HEK293 (cell line): Measurements from ENCODE around the gene ZBTB17.

Experiments used
- CTCF ChIA-PET: fragments of 350-600 bp; formaldehyde crosslinking; extraction: SDS; loops from one replicate; lab custom pipeline; 2021; ENCODE audit warnings: antibody characterized with exemption; lab: Yijun Ruan, JAX
- POLR2A ChIA-PET: fragments of 300-600 bp; formaldehyde crosslinking; extraction: SDS; loops from one replicate; lab custom pipeline; 2020; ENCODE audit warnings: antibody characterized with exemption, inconsistent platforms; lab: Yijun Ruan, JAX
- H3K27ac ChIP-seq: fragments of 200-500 bp; sonication (Bioruptor generic); 2 replicates; pipeline ENCODE4 v1.5.1; 2014; ENCODE audit warnings: low read depth, low read length, control low read depth, inconsistent platforms; ENCODE audit errors: extremely low read depth
- H3K36me3 ChIP-seq, 2 experiments: fragments of 200-500 bp in 1 of 2; sonication (Bioruptor generic) in 1 of 2; 1 replicate in 1 of 2; 2 replicates in 1 of 2; pipeline ENCODE4 v1.5.1; 2014 to 2017; ENCODE audit warnings: inconsistent platforms in 2 of 2, low read length in 2 of 2; ENCODE audit not compliant: control insufficient read depth in 2 of 2, insufficient read depth in 1 of 2
- H3K4me1 ChIP-seq: fragments of 200-500 bp; sonication (Bioruptor generic); 2 replicates; pipeline ENCODE4 v1.5.1; 2014; ENCODE audit warnings: mild to moderate bottlenecking, low read length, inconsistent platforms; ENCODE audit not compliant: control insufficient read depth, insufficient read depth
- H3K4me3 ChIP-seq: 2 replicates; pipeline ENCODE4 v1.5.1; 2011; ENCODE audit warnings: low read depth, mild to moderate bottlenecking, control low read depth, low read length, moderate library complexity
- H3K9me3 ChIP-seq: fragments of 200-500 bp; sonication (Bioruptor generic); 2 replicates; pipeline ENCODE4 v1.5.1; 2014; ENCODE audit warnings: low read depth, low read length, inconsistent platforms; ENCODE audit not compliant: control insufficient read depth, insufficient read depth
- HOXC10 ChIP-seq: sonication (generic); formaldehyde crosslinking; IDR thresholded peaks from 2 replicates; pipeline ENCODE4 v1.8.1; 2023; ENCODE audit warnings: mild to moderate bottlenecking, missing genetic modification reagents
- OSR2 ChIP-seq: fragments of 450-650 bp; formaldehyde crosslinking; IDR thresholded peaks from 2 replicates; pipeline ENCODE4 v1.5.1; 2016; ENCODE audit warnings: missing biosample characterization, missing genetic modification characterization
- REPIN1 ChIP-seq: fragments of 450-650 bp; formaldehyde crosslinking; IDR thresholded peaks from 2 replicates; pipeline ENCODE4 v1.5.1; 2017; ENCODE audit warnings: missing biosample characterization, missing genetic modification characterization, low read depth
- SP2 ChIP-seq: fragments of 450-650 bp; formaldehyde crosslinking; IDR thresholded peaks from 2 replicates; pipeline ENCODE4 v1.5.1; 2016; ENCODE audit warnings: missing biosample characterization, missing genetic modification characterization
- WT1 ChIP-seq: fragments of 450-650 bp; formaldehyde crosslinking; IDR thresholded peaks from 2 replicates; pipeline ENCODE4 v1.5.1; 2016; ENCODE audit warnings: missing biosample characterization, missing genetic modification characterization
- ZBTB21 ChIP-seq: fragments of 450-650 bp; formaldehyde crosslinking; IDR thresholded peaks from 2 replicates; pipeline ENCODE4 v1.5.1; 2017; ENCODE audit warnings: missing biosample characterization, missing genetic modification characterization
- ZEB2 ChIP-seq: fragments of 450-650 bp; formaldehyde crosslinking; IDR thresholded peaks from 2 replicates; pipeline ENCODE4 v1.5.1; 2016; ENCODE audit warnings: missing biosample characterization, missing genetic modification characterization
- ZNF112 ChIP-seq: fragments of 450-650 bp; formaldehyde crosslinking; IDR thresholded peaks from 2 replicates; pipeline ENCODE4 v1.5.0; 2017; ENCODE audit warnings: missing biosample characterization, missing genetic modification characterization
- ZNF133 ChIP-seq: fragments of 450-650 bp; formaldehyde crosslinking; IDR thresholded peaks from 2 replicates; pipeline ENCODE4 v1.5.1; 2016; ENCODE audit warnings: missing biosample characterization, missing genetic modification characterization
- ZNF157 ChIP-seq: fragments of 450-650 bp; formaldehyde crosslinking; IDR thresholded peaks from 2 replicates; pipeline ENCODE4 v1.5.1; 2016; ENCODE audit warnings: missing biosample characterization, missing genetic modification characterization
- ZNF24 ChIP-seq: fragments of 450-650 bp; formaldehyde crosslinking; IDR thresholded peaks from 2 replicates; pipeline ENCODE4 v1.5.1; 2016; ENCODE audit warnings: missing biosample characterization, missing genetic modification characterization
- ZNF266 ChIP-seq: fragments of 450-650 bp; formaldehyde crosslinking; IDR thresholded peaks from 2 replicates; pipeline ENCODE4 v1.5.1; 2016; ENCODE audit warnings: missing biosample characterization, missing genetic modification characterization, low read depth
- ZNF292 ChIP-seq: fragments of 450-650 bp; formaldehyde crosslinking; IDR thresholded peaks from 2 replicates; pipeline ENCODE4 v1.5.1; 2016; ENCODE audit warnings: low read depth, missing biosample characterization, missing genetic modification characterization, borderline replicate concordance
- ZNF366 ChIP-seq: fragments of 450-650 bp; formaldehyde crosslinking; conservative IDR thresholded peaks from 2 replicates; pipeline ENCODE4 v1.5.1; 2016; ENCODE audit warnings: missing biosample characterization, missing genetic modification characterization
- ZNF37A ChIP-seq: fragments of 450-650 bp; IDR thresholded peaks from 2 replicates; pipeline ENCODE4 v1.5.1; 2018; ENCODE audit warnings: missing biosample characterization, missing genetic modification characterization
- ZNF394 ChIP-seq: fragments of 450-650 bp; formaldehyde crosslinking; IDR thresholded peaks from 2 replicates; pipeline ENCODE4 v1.5.1; 2016; ENCODE audit warnings: missing biosample characterization, missing genetic modification characterization, mild to moderate bottlenecking, moderate library complexity, borderline replicate concordance
- ZNF416 ChIP-seq: fragments of 450-650 bp; formaldehyde crosslinking; IDR thresholded peaks from 2 replicates; pipeline ENCODE4 v1.5.1; 2016; ENCODE audit warnings: missing biosample characterization, missing genetic modification characterization
- ZNF423 ChIP-seq: fragments of 450-650 bp; formaldehyde crosslinking; IDR thresholded peaks from 2 replicates; pipeline ENCODE4 v1.5.1; 2016; ENCODE audit warnings: missing biosample characterization, missing genetic modification characterization
- ZNF426 ChIP-seq: fragments of 450-650 bp; formaldehyde crosslinking; IDR thresholded peaks from 2 replicates; pipeline ENCODE4 v1.5.1; 2017; ENCODE audit warnings: missing biosample characterization, missing genetic modification characterization, mild to moderate bottlenecking, inconsistent platforms, moderate library complexity
- ZNF48 ChIP-seq: fragments of 450-650 bp; formaldehyde crosslinking; IDR thresholded peaks from 2 replicates; pipeline ENCODE4 v1.5.1; 2016; ENCODE audit warnings: missing biosample characterization, missing genetic modification characterization
- ZNF529 ChIP-seq: fragments of 450-650 bp; formaldehyde crosslinking; IDR thresholded peaks from 2 replicates; pipeline ENCODE4 v1.5.1; 2017; ENCODE audit warnings: missing genetic modification characterization, missing biosample characterization; ENCODE audit not compliant: insufficient replicate concordance
- ZNF544 ChIP-seq: fragments of 450-650 bp; formaldehyde crosslinking; IDR thresholded peaks from 2 replicates; pipeline ENCODE4 v1.5.0; 2017; ENCODE audit warnings: missing biosample characterization, missing genetic modification characterization
- ZNF560 ChIP-seq: fragments of 450-650 bp; formaldehyde crosslinking; IDR thresholded peaks from 2 replicates; pipeline ENCODE4 v1.5.1; 2017; ENCODE audit warnings: missing biosample characterization, missing genetic modification characterization, borderline replicate concordance
- ZNF571 ChIP-seq: fragments of 450-650 bp; formaldehyde crosslinking; IDR thresholded peaks from 2 replicates; pipeline ENCODE4 v1.5.0; 2017; ENCODE audit warnings: missing biosample characterization, missing genetic modification characterization
- ZNF621 ChIP-seq: fragments of 450-650 bp; formaldehyde crosslinking; IDR thresholded peaks from 2 replicates; pipeline ENCODE4 v1.5.1; 2017; ENCODE audit warnings: missing biosample characterization, missing genetic modification characterization
- TF ChIP-seq, protein P1 (sequence below): sonication (generic); formaldehyde crosslinking; IDR thresholded peaks from 2 replicates; pipeline ENCODE4 v1.8.1; 2022; ENCODE audit warnings: mild to moderate bottlenecking, moderate library complexity, missing genetic modification reagents
- TF ChIP-seq, protein P2 (sequence below): fragments of 450-650 bp; formaldehyde crosslinking; IDR thresholded peaks from 2 replicates; pipeline ENCODE4 v1.5.1; 2017; ENCODE audit warnings: missing biosample characterization, missing genetic modification characterization
- TF ChIP-seq, protein P3 (sequence below): fragments of 450-650 bp; formaldehyde crosslinking; optimal IDR thresholded peaks from 2 replicates; pipeline ENCODE3; 2016; ENCODE audit warnings: missing biosample characterization, mild to moderate bottlenecking, missing genetic modification characterization
- TF ChIP-seq, protein P4 (sequence below): fragments of 450-650 bp; formaldehyde crosslinking; IDR thresholded peaks from 2 replicates; pipeline ENCODE4 v1.5.1; 2016; ENCODE audit warnings: missing biosample characterization, missing genetic modification characterization

The ZBTB17 gene

DNA sequence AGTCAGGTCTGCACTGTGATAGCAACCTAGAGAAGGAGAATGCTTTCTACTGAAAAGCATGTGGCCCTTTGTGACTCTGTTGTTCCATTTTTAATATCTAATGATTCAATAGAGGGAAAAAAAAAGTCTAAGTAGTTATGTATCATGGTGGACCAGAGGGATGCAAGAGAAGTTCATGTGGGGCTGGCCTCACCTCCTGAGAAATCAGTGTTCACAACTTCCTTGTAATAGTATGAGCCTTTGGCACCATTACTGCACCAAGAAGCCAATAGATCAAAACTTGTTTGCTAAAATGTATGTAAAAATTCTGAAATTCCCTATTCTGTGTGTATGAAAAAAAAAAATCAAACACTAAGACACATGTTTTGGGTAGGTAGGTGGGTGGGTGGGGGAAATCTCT lies 5.0 kb downstream of the ZBTB17 start:
- CTCF ChIA-PET: no interaction called here
- TF ChIP-seq ZNF529 (tag by site-specific recombination): no peak
- TF ChIP-seq ZBTB21 (tag by site-specific recombination): no peak
- no peak for TF ChIP-seq ZNF48 (tag by site-specific recombination)
- no peak for TF ChIP-seq ZNF621 (tag by site-specific recombination)
- TF ChIP-seq ZNF112 (tag by site-specific recombination): no peak
- TF ChIP-seq, protein P1, sequence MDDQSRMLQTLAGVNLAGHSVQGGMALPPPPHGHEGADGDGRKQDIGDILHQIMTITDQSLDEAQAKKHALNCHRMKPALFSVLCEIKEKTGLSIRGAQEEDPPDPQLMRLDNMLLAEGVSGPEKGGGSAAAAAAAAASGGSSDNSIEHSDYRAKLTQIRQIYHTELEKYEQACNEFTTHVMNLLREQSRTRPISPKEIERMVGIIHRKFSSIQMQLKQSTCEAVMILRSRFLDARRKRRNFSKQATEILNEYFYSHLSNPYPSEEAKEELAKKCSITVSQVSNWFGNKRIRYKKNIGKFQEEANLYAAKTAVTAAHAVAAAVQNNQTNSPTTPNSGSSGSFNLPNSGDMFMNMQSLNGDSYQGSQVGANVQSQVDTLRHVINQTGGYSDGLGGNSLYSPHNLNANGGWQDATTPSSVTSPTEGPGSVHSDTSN (CRISPR knock-in tag): no peak
- no peak for TF ChIP-seq ZNF544 (tag by site-specific recombination)
- TF ChIP-seq ZNF423 (tag by site-specific recombination): no peak
- no peak for TF ChIP-seq ZNF426 (tag by site-specific recombination)
- TF ChIP-seq, protein P2, sequence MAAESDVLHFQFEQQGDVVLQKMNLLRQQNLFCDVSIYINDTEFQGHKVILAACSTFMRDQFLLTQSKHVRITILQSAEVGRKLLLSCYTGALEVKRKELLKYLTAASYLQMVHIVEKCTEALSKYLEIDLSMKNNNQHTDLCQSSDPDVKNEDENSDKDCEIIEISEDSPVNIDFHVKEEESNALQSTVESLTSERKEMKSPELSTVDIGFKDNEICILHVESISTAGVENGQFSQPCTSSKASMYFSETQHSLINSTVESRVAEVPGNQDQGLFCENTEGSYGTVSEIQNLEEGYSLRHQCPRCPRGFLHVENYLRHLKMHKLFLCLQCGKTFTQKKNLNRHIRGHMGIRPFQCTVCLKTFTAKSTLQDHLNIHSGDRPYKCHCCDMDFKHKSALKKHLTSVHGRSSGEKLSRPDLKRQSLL (tag by site-specific recombination): no peak
- TF ChIP-seq OSR2 (tag by site-specific recombination): no peak
- no peak for TF ChIP-seq ZNF24 (tag by site-specific recombination)
- no peak for TF ChIP-seq ZNF133 (tag by site-specific recombination)
- no peak for TF ChIP-seq WT1
- TF ChIP-seq ZNF416 (tag by site-specific recombination): no peak
- TF ChIP-seq ZNF37A (tag by site-specific recombination): no peak
- no peak for TF ChIP-seq ZEB2 (tag by site-specific recombination)
- TF ChIP-seq, all 188 proteins: peak for 0
- Histone ChIP-seq H3K36me3 (peaks cover 0 to 60% of the 10 kb centered on the region in 2 experiments; a peak in 2 of 3 replicates), H3K4me1 (no peaks in the 10 kb centered on the region), H3K4me3 (no peak overlapping the region), H3K9me3 (no peaks in the 10 kb centered on the region), H3K27ac (no peak overlapping the region)
- POLR2A ChIA-PET: no interaction called here

DNA sequence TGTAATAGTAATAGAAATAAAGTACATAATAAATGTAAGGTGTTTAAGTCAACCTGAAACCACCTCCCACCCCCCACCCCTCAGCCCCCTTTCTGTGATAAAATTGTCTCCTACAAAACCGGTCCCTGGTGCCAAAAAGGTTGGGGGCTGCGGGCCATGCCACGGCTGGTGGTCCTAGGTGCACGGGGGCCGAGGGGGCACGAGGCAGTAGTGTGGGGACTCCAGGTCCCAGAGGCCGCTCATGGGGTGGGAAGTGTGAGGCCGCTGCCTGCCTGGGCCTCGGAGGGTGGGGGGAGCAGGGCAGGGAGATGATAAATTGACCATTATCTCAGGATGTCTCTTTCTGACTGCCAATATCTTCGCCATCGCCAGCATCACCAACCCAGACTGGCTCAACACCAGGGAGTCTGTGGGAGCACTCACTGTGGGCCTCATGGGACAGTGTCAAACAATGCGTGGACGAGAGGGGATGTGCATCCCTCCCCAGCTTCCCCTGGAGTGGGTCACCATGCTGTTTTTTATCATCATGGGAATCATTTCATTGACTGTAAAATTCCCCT lies 6.5 kb downstream of the ZBTB17 start:
- POLR2A ChIA-PET: interaction anchor here (0.5 to 0.6 kb wide), 2 partner anchors 146 to 525 kb away, joined by 3 to 4 read pairs; no protein-coding TSS in a partner anchor
- Histone ChIP-seq H3K4me3 (no peak overlapping the region), H3K4me1 (no peaks in the 10 kb centered on the region), H3K9me3 (no peaks in the 10 kb centered on the region), H3K36me3 (peaks cover 0 to 64% of the 10 kb centered on the region in 2 experiments; a peak in 2 of 3 replicates), H3K27ac (no peak overlapping the region)
- TF ChIP-seq ZNF394 (tag by site-specific recombination) (no peak), ZNF266 (no peak), ZNF366 (tag by site-specific recombination) (no peak), REPIN1 (tag by site-specific recombination) (no peak), ZNF157 (tag by site-specific recombination) (no peak)
- CTCF ChIA-PET: no interaction called here

DNA sequence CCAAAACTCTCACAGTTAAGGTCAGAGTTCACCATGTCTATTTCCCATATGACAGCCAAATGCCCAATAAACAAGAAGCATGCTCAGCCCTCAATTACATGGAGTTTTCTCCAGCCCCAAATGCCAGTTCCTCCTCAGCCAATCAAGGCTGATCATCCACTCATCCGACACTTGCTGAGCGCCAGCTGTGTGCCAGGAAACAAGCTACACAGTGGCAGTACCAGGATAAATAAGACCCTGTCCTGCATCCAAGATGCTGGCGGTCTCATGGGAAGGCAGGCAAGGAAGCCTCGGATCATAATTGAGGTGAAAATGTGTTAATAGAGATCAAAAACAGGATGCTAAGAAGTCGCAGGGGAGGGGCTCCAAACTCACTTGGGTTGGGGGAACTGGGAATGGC lies 7.7 kb downstream of the ZBTB17 start:
- ChIA-PET CTCF (interaction anchor here (0.9 kb wide), 1 partner anchor 10 kb away, joined by 3 read pairs; no protein-coding TSS in a partner anchor), POLR2A (no interaction called here)
- no peak overlapping the region for H3K4me3 ChIP-seq
- H3K4me1 ChIP-seq: peaks cover 9% of the 10 kb centered on the region
- TF ChIP-seq ZNF560 (tag by site-specific recombination) (no peak), ZNF37A (tag by site-specific recombination) (no peak), SP2 (tag by site-specific recombination) (no peak), ZNF571 (tag by site-specific recombination) (no peak), ZNF292 (tag by site-specific recombination) (no peak), HOXC10 (CRISPR knock-in tag) (no peak)
- TF ChIP-seq, protein P3, sequence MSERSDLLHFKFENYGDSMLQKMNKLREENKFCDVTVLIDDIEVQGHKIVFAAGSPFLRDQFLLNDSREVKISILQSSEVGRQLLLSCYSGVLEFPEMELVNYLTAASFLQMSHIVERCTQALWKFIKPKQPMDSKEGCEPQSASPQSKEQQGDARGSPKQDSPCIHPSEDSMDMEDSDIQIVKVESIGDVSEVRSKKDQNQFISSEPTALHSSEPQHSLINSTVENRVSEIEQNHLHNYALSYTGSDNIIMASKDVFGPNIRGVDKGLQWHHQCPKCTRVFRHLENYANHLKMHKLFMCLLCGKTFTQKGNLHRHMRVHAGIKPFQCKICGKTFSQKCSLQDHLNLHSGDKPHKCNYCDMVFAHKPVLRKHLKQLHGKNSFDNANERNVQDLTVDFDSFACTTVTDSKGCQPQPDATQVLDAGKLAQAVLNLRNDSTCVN (tag by site-specific recombination): no peak
- TF ChIP-seq, protein P4, sequence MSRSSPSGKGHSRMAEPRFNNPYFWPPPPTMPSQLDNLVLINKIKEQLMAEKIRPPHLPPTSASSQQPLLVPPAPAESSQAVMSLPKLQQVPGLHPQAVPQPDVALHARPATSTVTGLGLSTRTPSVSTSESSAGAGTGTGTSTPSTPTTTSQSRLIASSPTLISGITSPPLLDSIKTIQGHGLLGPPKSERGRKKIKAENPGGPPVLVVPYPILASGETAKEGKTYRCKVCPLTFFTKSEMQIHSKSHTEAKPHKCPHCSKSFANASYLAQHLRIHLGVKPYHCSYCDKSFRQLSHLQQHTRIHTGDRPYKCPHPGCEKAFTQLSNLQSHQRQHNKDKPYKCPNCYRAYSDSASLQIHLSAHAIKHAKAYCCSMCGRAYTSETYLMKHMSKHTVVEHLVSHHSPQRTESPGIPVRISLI: no peak
- H3K36me3 ChIP-seq: peaks cover 0 to 60% of the 10 kb centered on the region in 2 experiments; a peak in 2 of 3 replicates
- H3K27ac ChIP-seq: no peak overlapping the region
- no peaks in the 10 kb centered on the region for H3K9me3 ChIP-seq
